Measurements from ENCODE around the gene MCC.

MCC gene

DNA sequence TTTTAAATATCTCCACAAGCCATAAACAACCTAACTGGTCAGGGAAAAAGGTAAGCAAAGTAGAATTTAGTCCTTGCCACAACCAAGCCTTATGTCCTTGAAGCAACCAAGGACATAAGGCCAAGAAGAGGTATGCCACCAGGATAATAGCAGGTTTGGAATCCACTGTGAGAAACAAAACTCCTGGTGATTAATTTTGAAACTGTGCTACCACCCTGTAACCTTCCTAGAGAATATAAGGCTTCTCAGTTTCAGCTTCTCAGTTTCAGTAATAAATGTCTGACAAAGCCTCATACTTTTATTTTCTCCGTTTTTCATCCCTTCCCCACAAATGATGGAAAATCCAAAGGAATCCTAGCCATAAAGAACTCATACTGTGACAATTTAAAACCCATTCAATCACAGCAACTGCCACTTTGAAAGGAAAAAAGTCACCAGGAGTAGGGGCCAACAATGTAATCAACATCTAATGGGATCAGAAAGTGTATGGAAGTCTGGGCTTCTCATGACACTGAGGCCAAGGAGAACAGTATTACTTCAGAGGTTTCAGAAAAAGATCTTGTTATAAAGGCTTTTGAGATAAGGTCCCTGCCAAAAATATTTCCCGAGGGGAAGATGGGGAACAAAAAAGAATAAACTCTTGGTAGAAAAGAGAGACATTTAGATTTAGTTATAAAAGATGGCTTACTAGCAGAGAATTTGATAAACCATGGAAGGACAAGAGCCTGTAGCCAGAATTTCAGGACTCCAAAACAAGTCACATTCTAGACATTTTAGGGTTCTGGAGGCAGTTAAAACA is 242.6 kb downstream of the MCC start:
- no peak for DNase-seq (ENCODE audit: low spot score)

DNA sequence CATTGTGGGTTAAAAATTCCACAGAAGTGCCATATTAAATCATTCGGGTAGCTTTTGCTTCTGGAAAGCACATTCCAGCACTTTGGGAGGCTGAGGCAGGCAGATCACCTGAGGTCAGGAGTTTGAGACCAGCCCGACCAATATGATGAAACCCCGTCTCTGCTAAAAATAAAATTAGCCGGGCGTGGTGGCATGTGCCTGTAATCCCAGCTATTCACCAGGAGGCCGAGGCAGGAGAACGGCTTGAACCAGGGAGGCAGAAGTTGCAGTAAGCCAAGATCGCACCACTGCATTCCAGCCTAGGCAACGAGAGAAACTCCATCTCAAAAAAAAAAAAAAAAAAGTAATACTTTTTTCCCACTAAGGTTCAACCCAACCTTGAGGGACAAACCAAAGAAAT is 243.3 kb downstream of the MCC start:
- DNase-seq (ENCODE audit: low spot score): no peak

DNA sequence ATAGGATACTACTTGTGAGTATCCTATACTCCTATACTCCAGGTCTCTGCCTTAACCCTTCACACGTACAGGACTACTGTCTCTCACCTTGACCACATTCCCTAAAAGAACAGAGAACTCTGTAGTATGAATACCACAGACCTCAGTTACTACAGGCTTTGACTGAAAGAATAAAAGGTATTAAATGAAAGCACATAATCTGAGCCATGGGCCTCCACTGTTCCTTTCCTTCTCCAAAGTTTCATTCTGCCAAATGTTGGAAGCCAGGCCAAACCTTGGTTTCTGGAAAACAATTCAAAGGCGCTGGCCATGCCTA is 244.9 kb downstream of the MCC start:
- DNase-seq (ENCODE audit: low spot score): no peak

DNA sequence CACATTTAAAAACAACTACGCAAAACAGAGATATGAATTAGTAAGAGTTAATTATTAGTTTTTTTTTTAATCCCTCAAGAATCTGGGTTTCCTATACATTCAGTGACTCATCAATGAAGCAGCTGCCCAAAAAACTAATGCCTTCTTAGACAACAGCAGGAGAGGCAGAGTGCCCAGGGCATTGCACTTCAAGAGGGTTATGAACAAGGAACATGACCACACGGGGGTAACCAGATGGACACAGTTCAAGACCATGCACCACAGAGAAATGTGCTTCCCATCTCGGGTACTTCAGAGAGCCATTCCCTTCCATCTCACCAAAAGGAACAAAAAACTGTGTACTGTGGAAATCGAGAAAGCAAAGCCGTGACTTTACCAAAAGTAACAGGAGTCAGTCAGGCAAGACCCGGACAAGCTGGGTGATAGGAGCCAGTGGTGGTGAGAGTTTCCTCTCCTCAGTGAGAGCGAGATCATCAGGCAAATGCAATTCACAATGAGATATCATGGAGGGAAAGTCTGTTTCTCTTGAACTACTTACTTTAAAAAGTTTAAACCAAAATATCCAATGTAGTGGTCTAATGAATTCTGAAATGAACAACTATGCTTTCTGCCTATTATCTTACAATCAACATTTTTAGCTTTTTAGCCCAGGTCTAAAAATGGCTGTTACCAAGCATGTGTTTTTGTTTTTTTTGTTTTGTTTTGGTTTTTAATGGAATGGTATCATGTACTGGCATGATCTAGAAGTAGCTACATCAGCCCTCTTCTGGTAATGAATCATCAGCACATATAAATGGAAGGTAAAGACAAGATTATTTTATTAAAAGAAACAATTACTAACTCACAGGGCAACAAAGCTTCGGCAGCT is 245.5 kb downstream of the MCC start:
- DNase-seq (ENCODE audit: low spot score): no peak

DNA sequence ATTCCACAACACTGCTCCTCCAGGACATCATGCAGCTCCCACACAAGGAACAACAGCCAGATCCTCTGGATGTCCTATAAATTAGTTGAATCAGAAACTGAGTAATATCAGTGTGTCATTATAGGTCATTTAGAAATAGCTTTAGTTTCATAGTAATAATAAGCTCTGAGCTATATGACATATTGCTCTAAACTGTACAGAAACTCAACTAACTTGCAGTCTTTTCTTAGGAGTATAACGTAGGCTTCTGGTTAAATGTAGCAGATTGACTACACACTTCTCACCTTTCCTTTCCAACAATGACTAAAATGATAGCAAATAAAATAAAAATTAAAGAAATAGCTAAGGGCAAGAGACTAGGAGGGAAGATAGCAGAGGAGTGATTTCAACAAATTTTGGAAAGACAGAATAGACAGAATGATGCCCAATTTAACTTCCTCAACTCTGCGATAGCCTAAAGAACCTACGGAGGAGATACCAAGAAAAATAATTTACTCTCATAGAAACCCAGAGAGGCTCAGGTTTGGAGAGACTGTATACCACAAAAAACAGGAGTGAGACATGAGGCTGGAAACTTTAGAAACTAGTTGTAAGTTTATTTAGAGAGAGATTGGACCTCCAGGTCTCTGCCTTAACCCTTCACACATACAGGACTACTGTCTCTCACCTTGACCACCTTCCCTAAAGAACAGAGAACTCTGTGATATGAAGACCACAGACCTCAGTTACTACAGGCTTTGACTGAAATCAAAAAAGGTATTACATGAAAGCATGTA is 247.1 kb downstream of the MCC start:
- DNase-seq (ENCODE audit: low spot score): no peak

DNA sequence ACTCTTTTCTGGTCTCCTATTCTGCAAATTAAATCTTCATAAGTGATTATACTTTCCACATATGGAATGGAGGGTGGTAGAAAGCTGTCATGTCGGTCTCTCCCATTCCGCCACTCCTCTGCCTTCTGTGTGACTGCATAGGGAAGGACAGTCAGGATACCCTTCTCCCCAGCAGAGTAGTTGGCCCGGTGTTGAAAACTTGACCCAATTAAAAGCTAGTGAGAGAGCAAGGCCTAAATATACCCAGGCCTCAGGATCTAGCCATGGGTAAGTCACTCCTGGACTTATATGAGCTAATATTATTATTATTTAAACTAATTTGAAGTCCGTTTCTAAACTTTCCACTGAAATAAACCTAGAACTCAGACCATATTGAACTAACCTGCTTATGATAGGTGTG is 248.2 kb downstream of the MCC start:
- DNase-seq (ENCODE audit: low spot score): no peak

DNA sequence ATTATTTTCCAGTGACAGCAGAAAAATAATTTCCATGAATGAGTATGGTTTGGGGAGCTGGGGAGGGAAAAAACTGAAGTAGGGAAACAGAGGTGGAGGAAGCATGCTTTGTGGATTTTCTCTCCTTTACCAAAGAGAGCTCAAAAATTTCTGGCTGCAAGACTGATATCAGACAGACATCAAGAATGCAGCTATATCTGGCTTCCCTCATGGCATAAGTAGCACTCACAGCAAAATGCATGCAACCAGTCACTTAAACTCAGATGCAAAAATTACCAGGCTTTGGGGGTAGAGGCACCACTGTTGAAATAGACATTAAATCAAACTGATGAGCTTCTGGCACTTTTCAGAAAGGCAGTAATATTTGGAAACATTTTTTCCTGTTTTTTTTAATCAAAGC is 250.4 kb downstream of the MCC start:
- DNase-seq (ENCODE audit: low spot score): no peak

DNA sequence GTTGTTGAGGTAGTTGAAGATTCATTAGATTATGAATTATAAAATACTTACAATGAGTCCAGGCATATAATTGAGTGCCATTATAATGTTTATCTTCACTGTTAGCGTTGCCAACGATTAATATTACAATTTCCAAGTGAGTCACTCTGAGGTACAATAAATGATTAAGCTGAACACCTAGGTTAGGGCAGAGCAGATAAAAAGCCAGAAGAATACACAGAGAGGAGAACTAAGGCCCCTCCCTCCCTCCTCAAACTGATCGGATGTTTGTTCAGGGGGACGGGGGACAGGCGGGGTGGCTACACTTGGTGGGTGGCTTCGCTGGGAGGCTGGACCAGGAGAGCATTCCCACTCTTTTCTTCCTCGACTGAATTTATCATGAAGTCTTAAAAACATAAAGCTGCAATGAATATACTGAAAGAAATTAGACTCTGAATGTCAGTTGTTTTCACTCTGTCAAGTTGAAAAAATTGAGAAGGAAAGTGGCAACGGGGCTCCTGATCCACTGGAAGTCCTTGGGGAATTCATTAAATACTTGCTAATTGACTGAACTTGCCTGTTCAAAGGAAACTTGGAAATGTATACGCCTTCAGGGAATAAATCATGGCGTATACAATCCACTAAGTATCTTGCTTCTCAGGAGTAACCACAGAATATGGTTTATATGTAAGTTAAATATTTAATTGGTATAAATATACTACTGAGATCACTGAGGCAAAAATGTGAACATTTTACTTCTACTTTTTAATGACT is 251.5 kb downstream of the MCC start:
- DNase-seq (ENCODE audit: low spot score): no peak

DNA sequence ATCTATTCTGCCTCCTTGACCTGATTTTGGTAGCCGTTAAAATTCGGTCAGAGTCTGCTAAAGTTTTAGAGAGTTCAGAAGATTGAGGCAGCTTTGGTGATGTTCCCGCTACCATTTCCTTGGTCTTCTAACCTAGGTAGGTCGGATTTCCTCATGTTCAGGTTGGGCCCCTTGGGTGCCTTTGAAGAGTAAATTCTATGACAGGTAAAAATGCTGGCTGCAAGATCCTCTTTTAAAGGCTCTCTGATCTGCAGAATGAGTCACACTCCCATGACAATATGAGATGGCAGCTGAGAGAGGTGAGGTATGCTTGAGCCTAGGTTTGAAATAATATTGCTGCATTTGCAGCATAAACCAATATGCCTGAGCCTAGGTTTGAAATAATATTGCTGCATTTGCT is 252.4 kb downstream of the MCC start:
- DNase-seq (ENCODE audit: low spot score): no peak

DNA sequence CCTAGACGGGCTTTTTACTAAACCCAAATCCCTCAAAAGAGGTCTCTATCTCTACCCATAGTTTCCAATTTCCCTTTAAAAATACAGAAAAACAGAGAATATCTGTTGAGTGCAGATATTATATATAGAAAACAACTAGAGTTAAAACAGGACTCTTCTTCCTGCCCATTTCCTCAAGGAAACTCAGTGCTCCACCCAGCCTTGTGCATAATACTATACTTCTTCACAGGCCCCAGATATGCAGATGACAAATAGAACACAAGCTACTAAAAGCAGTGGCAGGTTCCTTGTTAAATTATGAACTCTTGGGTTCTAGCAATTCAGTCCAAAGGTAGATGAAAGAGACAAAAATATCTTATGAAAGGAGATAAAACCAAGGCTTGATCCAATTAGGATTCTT is 253.7 kb downstream of the MCC start:
- DNase-seq (ENCODE audit: low spot score): no peak

DNA sequence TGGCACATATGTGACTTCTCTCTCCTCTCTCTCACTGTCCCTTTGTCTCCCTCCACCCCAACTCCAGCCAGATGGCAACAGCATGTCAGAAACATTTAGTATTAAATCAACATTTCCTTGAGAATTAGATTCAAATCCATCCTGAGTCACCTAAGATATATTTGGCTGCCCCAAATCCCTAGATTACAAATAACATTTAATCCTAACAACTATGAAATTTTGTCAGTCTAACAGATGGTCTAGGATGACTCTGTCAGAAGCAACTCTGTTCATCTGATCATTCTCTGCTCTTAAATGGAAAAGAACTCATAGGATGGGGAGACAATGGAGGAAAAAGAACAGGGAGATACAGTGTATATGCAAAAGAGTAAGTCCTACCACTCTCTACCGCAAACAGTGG is 254.6 kb downstream of the MCC start:
- DNase-seq (ENCODE audit: low spot score): no peak

DNA sequence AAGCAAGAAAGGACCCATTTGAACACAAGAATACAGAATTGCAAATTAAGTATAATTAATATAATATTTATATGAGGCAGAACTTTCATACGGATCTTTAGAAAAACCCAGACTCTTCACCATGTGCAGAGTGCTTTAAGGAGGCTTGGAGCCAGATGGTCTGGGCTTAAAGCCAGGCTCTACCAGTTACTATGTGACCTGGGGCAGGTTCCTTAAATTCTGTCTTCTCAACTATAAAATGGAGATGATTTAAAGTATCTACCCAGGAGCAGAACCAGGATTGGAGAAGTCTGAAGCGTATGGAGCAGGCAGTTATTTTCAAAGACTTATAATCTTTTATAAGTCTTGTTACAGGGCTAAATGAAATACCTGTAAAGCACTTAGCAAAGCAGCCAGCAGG is 255.6 kb downstream of the MCC start:
- no peak for DNase-seq (ENCODE audit: low spot score)

DNA sequence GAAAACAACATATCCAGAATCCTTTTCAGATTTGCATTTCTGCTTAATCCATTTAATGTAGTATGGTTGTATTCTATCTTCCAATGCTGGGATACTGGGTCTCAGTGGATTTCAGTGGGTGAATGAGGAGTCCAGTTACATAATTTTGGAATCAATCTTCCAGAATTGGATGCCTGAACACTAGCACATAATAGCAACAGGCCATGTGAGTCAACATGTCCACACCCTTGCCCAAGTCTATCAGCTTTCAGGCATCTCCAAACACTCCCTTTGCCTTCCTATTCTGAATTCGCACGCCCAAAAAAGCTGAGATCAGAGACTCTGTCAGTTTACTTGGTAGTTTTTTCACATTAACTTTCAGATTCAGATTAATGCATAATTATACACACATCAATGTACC is 256.0 kb downstream of the MCC start:
- DNase-seq (ENCODE audit: low spot score): no peak

DNA sequence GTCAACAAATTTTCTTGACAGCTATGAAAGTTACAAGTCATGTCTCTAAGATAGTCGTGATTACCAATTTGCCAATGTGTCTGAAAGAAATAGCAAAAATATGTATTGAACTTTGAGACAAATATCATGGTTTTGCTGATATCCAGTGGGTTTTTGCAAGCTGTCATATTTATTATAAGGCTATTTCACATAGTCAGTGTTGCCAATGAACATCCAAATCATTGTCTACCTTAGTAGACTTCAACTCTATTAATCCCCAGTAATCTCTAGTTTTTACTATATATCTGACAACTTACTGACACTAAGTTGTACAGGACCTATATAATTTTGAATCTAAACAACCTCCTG is 256.6 kb downstream of the MCC start:
- DNase-seq (ENCODE audit: low spot score): no peak

DNA sequence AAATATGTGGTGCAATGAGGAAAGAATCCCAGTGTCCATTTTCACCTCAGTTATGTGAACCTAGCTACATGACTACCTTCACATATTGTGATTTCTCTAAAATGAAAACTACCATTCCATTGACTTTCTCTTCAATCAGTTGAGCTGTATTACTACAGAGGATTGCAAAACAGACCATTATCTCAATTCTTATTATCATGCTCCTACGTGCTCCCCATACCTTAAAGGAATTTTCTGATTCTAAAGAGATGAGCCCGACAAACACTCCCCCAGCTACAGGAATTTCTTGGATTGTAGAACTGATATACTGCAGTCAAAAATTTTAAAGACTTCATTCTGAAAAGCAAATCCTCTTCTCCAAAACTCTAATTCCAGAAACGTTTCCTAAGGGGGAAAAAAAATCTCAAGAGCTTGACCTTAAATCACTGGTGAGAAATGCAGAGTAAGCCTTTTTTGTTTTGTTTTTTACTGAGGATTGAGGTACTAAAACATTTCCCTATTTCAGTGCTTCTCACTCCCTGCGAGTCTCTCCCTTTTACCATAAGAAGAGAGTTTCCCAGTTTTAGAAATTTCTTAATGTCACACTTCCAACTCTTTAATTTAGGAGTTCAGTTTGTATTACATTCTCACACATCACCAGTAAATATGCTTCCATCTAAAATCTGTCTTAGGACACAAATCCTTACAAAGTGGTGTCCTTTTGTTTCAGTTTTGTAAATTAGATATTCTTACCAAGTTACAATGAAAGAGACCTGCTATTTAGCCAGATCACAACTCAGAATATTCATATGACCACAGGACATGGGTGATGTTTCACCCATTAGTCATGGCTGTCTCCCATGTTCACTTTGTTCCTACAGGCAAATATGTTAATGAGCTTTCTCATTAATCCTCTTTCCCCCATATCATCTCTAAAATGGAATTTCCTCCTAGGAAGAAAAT is 257.3 kb downstream of the MCC start:
- no peak for DNase-seq (ENCODE audit: low spot score)

DNA sequence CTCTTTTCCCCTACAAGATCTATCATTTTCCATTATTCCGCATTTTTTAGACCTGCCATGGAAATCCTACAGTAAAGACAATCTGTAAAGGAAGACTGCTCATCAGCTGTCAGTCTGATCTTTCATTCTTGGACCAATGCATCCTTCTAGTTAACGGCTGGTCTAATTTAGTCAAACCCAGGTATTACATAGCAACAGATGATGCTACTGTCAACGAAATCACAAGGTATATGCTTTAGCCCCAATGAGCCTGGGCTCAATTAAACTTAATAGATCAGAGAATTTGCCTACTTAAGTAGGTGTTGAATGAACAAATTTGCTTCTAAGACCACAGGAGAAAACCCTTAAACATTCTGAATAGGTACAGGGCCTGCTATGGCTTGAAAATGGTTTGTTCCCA is 260.5 kb downstream of the MCC start:
- DNase-seq (ENCODE audit: low spot score): no peak

DNA sequence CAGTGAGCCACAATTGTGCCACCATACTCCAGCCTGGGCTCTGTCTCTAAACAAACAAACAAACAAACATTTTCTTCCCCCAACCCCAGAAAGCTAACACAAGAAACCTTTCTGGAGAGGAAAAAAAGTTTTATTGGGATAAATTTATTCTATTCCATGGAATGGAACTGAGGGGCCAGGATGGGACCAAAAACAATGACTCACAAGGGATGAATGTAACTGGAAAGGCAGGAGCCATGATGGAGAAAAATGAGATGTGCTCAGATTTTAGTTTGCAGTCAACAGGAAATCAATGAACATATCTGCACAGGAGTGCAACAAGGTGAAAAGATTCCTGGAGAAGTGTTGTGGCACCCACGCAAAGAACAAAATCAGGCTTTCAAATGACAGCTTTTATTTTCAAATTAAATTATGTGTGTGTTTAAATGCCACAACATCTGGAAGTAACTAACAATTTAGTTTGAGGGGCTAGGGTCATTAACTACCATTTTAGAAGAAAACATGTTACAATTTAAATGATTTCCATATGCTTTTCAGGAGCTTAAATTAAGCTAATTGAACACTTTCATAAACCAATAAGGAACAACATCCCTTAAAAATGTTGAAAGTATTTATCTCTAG is 262.0 kb downstream of the MCC start:
- DNase-seq (ENCODE audit: low spot score): no peak

DNA sequence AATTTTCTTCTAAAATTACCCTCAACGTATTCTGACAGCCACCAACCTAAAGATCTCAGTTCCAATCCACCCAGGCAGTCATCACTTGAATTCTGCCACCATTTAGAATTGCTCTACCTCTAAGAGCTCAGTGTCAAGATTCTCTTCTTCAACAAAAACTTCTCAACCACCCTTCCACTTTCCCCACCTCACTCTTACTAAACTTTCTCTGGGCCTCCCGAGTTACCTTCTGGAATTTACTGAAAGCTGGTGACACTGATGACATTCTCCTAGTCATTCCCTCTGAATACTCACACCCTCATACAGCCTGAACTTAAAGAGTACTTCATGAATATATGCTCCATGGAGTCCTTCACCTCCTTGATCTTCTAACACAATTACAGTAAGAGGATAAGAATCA is 263.0 kb downstream of the MCC start:
- no peak for DNase-seq (ENCODE audit: low spot score)

DNA sequence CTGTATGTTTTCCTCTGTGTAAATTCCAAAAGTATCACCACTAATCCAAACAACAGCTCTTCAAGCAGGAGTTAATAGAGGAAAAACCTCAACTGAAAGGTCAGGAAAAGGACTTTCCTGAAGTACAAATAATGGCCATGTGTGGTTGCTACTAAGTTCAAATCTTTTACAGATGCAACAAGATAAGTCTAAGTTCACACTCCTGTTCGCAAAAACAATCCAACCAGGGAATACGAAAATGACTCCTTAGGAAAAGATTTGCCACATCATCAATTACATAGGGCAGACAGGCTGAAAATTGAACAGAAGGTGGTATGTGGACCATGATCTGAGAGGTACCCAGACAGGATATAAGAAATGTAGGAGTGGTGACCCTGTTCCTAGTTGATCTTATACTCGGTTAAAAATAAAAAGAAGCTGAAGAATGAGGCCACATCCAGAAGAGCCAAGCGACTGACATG is 263.6 kb downstream of the MCC start:
- no peak for DNase-seq (ENCODE audit: low spot score)

DNA sequence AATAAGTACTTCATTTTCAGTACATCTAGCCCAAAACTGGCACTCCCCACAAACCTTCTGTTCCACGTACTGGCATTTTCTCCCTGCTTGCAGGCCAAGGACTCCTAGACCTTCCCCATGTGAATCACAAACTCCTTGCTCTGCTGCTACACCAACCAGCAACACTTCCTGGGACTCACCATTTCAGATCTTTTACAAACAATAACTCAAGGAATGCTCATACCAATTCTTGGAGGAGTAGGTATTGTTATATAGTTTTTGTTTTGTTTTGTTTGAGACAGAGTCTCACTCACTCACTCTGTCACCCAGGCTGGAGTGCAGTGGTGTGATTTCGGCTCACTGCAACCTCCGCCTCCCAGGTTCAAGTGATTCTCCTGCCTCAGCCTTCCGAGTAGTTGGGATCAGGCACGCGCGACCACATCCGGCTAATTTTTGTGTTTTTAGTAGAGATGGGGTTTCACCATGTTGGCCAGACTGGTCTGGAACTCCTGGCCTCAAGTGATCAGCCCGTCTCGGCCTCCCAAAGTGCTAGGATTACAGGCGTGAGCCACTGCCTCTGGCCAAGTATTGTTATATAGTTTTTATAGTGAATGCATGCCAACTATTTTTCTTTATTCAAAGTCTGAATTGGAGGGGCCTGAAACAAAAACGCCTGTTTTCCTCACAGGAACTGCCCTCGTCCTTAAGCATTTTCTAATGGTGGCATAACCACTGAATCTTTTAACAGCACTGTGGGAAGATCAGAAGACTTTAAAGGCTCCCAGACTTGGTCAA is 264.2 kb downstream of the MCC start:
- no peak for DNase-seq (ENCODE audit: low spot score)
